ENCODE measurements around the gene RNF186.
"Not testable (repeated sequence)": the region's sequence is repeated elsewhere in the genome, so short reads cannot be mapped to it uniquely, and the experiment has no call there.

DNA sequence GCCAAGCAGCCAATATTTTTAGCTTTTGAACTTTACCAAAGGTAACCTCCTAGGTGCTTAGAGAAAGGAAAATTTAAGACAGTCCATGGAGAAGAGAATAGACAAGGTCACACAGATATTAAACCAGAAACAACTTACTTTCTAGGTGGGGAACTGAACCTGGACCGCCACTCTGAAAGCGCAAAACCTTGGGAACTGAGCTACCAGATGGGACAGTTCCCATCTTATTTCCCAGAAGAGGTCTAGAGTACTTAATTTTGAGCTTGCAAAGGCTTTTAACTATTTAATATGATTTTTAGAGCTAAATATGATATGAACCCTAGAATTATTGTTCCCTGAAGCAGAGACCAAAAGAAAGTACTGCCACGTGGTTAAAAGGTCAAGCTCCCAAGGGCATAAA, 34.2 kb upstream of the RNF186 start:
- TF ChIP-seq, protein P1, sequence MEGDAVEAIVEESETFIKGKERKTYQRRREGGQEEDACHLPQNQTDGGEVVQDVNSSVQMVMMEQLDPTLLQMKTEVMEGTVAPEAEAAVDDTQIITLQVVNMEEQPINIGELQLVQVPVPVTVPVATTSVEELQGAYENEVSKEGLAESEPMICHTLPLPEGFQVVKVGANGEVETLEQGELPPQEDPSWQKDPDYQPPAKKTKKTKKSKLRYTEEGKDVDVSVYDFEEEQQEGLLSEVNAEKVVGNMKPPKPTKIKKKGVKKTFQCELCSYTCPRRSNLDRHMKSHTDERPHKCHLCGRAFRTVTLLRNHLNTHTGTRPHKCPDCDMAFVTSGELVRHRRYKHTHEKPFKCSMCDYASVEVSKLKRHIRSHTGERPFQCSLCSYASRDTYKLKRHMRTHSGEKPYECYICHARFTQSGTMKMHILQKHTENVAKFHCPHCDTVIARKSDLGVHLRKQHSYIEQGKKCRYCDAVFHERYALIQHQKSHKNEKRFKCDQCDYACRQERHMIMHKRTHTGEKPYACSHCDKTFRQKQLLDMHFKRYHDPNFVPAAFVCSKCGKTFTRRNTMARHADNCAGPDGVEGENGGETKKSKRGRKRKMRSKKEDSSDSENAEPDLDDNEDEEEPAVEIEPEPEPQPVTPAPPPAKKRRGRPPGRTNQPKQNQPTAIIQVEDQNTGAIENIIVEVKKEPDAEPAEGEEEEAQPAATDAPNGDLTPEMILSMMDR (IDR thresholded peaks at IDR 0.05; ENCODE audit: poor library complexity, severe bottlenecking) = not testable (repeated sequence)
- not testable (repeated sequence) for TF ChIP-seq POLR2AphosphoS5 (IDR thresholded peaks at IDR 0.05); EZH2 (IDR thresholded peaks at IDR 0.05; ENCODE audit: borderline replicate concordance, insufficient read depth, low read length, poor library complexity, severe bottlenecking); MXI1 (conservative IDR thresholded peaks at IDR 0.05; ENCODE audit: poor library complexity, severe bottlenecking); RAD21 (conservative IDR thresholded peaks at IDR 0.05); SMC3 (conservative IDR thresholded peaks at IDR 0.05; ENCODE audit: poor library complexity)

Data from neural cell (in vitro differentiated cells).